Karpas-422 (cell line): Measurements from ENCODE around the gene CASK. TPM values are rescaled to one million over a fixed set of nuclear protein-coding genes. Genes with fewer than 3 reads are reported as not detected.
A peak's percentile ranks its signal among the peaks of the same experiment; 100 is the strongest.

Experiments
- DNase-seq: peaks from one replicate; pipeline ENCODE4 v3.0.0-alpha.2; 2015
- H2AFZ ChIP-seq: fragments of 200-600 bp; sonication (generic); 2 replicates; pipeline ENCODE4 v1.6.1; 2014; ENCODE audit warnings: antibody characterized with exemption, low read length, mixed read lengths
- H3K27ac ChIP-seq: fragments of 200-600 bp; sonication (generic); 2 replicates; pipeline ENCODE4 v1.5.1; 2014; ENCODE audit warnings: mild to moderate bottlenecking, low read length, moderate library complexity
- H3K27me3 ChIP-seq: fragments of 200-600 bp; sonication (generic); 2 replicates; pipeline ENCODE4 v1.6.1; 2014; ENCODE audit warnings: low read length, mixed read lengths
- H3K36me3 ChIP-seq: fragments of 200-600 bp; sonication (generic); 2 replicates; pipeline ENCODE4 v1.6.1; 2014; ENCODE audit warnings: low read length, mixed read lengths; ENCODE audit not compliant: insufficient read depth
- H3K4me1 ChIP-seq: fragments of 200-600 bp; sonication (generic); 2 replicates; pipeline ENCODE4 v1.6.1; 2014; ENCODE audit warnings: mild to moderate bottlenecking, low read length, mixed read lengths
- H3K4me2 ChIP-seq: fragments of 200-600 bp; sonication (generic); 2 replicates; pipeline ENCODE4 v1.6.1; 2014; ENCODE audit warnings: low read length, low read depth, mild to moderate bottlenecking; ENCODE audit not compliant: poor library complexity, severe bottlenecking
- H3K4me3 ChIP-seq: fragments of 200-600 bp; sonication (generic); 2 replicates; pipeline ENCODE4 v1.5.1; 2014; ENCODE audit warnings: mild to moderate bottlenecking, antibody characterized with exemption, low read length, mixed read lengths
- H3K79me2 ChIP-seq: fragments of 200-600 bp; sonication (generic); 2 replicates; pipeline ENCODE4 v1.6.1; 2014; ENCODE audit warnings: mild to moderate bottlenecking, low read length, mixed read lengths
- H3K9ac ChIP-seq: fragments of 200-600 bp; sonication (generic); 2 replicates; pipeline ENCODE4 v1.6.0; 2014; ENCODE audit warnings: low read length
- H3K9me2 ChIP-seq: fragments of 200-600 bp; sonication (generic), shearing (Covaris generic); replicated peaks from 2 replicates; pipeline ENCODE4 v1.6.0; 2014; ENCODE audit warnings: mild to moderate bottlenecking, low read length, moderate library complexity; ENCODE audit not compliant: insufficient read depth
- H3K9me3 ChIP-seq: fragments of 300-700, 200-600 bp; sonication (generic); 2 replicates; pipeline ENCODE4 v1.6.1; 2014; ENCODE audit warnings: low read length, mixed read lengths
- H4K20me1 ChIP-seq: fragments of 200-600 bp; sonication (generic); 2 replicates; pipeline ENCODE4 v1.6.1; 2014; ENCODE audit warnings: mild to moderate bottlenecking, antibody characterized with exemption, low read length, low read depth; ENCODE audit not compliant: insufficient read depth
- total RNA-seq: library from RNA; depleted of rRNA; stranded (reverse); fragments of >200 nt; shearing (Covaris generic); gene quantifications from 2 replicates; pipeline ENCODE4 v1.2.3, GENCODE V29; 2014; ENCODE audit warnings: low replicate concordance

CASK gene
- total RNA-seq, 1 experiment from 2014 or later = not detected

- no peak overlapping the region for H3K27ac ChIP-seq
- H3K27me3 ChIP-seq = no peaks in the 10 kb centered on the region
- no peak overlapping the region for H3K4me2 ChIP-seq
- no peak for DNase-seq
- peaks cover 9% of the 10 kb centered on the region for H3K9me3 ChIP-seq
- H3K79me2 ChIP-seq = no peaks in the 10 kb centered on the region
- no peaks in the 10 kb centered on the region for H3K9me2 ChIP-seq
- H2AFZ ChIP-seq = no peak overlapping the region
- H3K4me1 ChIP-seq = no peaks in the 10 kb centered on the region
- no peak overlapping the region for H3K9ac ChIP-seq
- no peaks in the 10 kb centered on the region for H4K20me1 ChIP-seq
- no peak overlapping the region for H3K4me3 ChIP-seq
- H3K36me3 ChIP-seq = no peaks in the 10 kb centered on the region
Measured at GRCh38 chrX:41952102-41952501, 28.7 kb upstream of the CASK start.

GRCh38 chrX:41946989-41947612 is 23.7 kb upstream of the CASK start:
- Histone ChIP-seq H3K4me1 (no peaks in the 10 kb centered on the region), H3K9ac (no peak overlapping the region), H3K27ac (no peak overlapping the region), H3K9me2 (no peaks in the 10 kb centered on the region), H3K79me2 (no peaks in the 10 kb centered on the region), H3K9me3 (0 out of 2 replicates have a peak, but pooled peaks cover 3% of the 10 kb centered on the region), H3K36me3 (no peaks in the 10 kb centered on the region), H4K20me1 (no peaks in the 10 kb centered on the region), H3K4me2 (no peak overlapping the region), H3K4me3 (no peak overlapping the region), H2AFZ (no peak overlapping the region), H3K27me3 (no peaks in the 10 kb centered on the region)
- DNase-seq = no peak

GRCh38 chrX:41946235-41946634 is 22.9 kb upstream of the CASK start:
- no peaks in the 10 kb centered on the region for H4K20me1 ChIP-seq
- H3K27me3 ChIP-seq = no peaks in the 10 kb centered on the region
- no peaks in the 10 kb centered on the region for H3K79me2 ChIP-seq
- peak; percentile 16 for DNase-seq
- no peaks in the 10 kb centered on the region for H3K4me1 ChIP-seq
- no peaks in the 10 kb centered on the region for H3K36me3 ChIP-seq
- H2AFZ ChIP-seq = no peak overlapping the region
- no peak overlapping the region for H3K4me3 ChIP-seq
- no peak overlapping the region for H3K27ac ChIP-seq
- 0 out of 2 replicates have a peak, but pooled peaks cover 3% of the 10 kb centered on the region for H3K9me3 ChIP-seq
- H3K4me2 ChIP-seq = no peak overlapping the region
- H3K9me2 ChIP-seq = no peaks in the 10 kb centered on the region
- no peak overlapping the region for H3K9ac ChIP-seq

- Histone ChIP-seq H3K27me3 (no peaks in the 10 kb centered on the region), H3K27ac (no peak overlapping the region)
Measured at GRCh38 chrX:41935832-41936231, 12.5 kb upstream of the CASK start.

GRCh38 chrX:41933546-41933945 is 10.2 kb upstream of the CASK start:
- Histone ChIP-seq H3K36me3 (no peaks in the 10 kb centered on the region), H4K20me1 (no peaks in the 10 kb centered on the region), H3K4me1 (no peaks in the 10 kb centered on the region), H3K27ac (no peak overlapping the region), H3K4me2 (no peak overlapping the region), H3K9ac (no peak overlapping the region), H3K4me3 (no peak overlapping the region), H3K79me2 (no peaks in the 10 kb centered on the region), H3K9me2 (no peaks in the 10 kb centered on the region), H3K27me3 (no peaks in the 10 kb centered on the region), H2AFZ (no peak overlapping the region), H3K9me3 (0 out of 2 replicates have a peak, but pooled peaks cover 6% of the 10 kb centered on the region)
- no peak for DNase-seq

More at GRCh38 chrX:41935832-41936231, 12.5 kb upstream of the CASK start:
- H3K9ac ChIP-seq = no peak overlapping the region
- no peaks in the 10 kb centered on the region for H3K36me3 ChIP-seq
- no peaks in the 10 kb centered on the region for H3K4me1 ChIP-seq
- no peak for DNase-seq
- no peak overlapping the region for H3K4me2 ChIP-seq
- no peaks in the 10 kb centered on the region; the same call in 1 of the 2 replicates for H3K9me2 ChIP-seq
- H3K79me2 ChIP-seq = no peaks in the 10 kb centered on the region
- no peaks in the 10 kb centered on the region for H4K20me1 ChIP-seq
- no peak overlapping the region for H3K4me3 ChIP-seq
- 0 out of 2 replicates have a peak, but pooled peaks cover 6% of the 10 kb centered on the region for H3K9me3 ChIP-seq
- no peak overlapping the region for H2AFZ ChIP-seq

- Histone ChIP-seq H3K4me2 (no peak overlapping the region), H3K9ac (no peak overlapping the region), H2AFZ (no peak overlapping the region), H4K20me1 (no peaks in the 10 kb centered on the region), H3K9me3 (0 out of 2 replicates have a peak, but pooled peaks cover 5% of the 10 kb centered on the region), H3K4me1 (no peaks in the 10 kb centered on the region), H3K27ac (no peak overlapping the region), H3K79me2 (no peaks in the 10 kb centered on the region), H3K36me3 (no peaks in the 10 kb centered on the region), H3K9me2 (no peaks in the 10 kb centered on the region), H3K4me3 (no peak overlapping the region), H3K27me3 (no peaks in the 10 kb centered on the region)
- no peak for DNase-seq
Measured at GRCh38 chrX:41932885-41933284, 9.5 kb upstream of the CASK start.

GRCh38 chrX:41931591-41931990 is 8.2 kb upstream of the CASK start:
- no peaks in the 10 kb centered on the region for H4K20me1 ChIP-seq
- H3K4me3 ChIP-seq = no peak overlapping the region
- no peak overlapping the region for H2AFZ ChIP-seq
- no peak overlapping the region for H3K27ac ChIP-seq
- no peaks in the 10 kb centered on the region for H3K79me2 ChIP-seq
- DNase-seq = no peak
- no peak overlapping the region for H3K4me2 ChIP-seq
- no peaks in the 10 kb centered on the region for H3K36me3 ChIP-seq
- 0 out of 2 replicates have a peak, but pooled peaks cover 2% of the 10 kb centered on the region for H3K9me3 ChIP-seq
- no peak overlapping the region for H3K9ac ChIP-seq
- no peaks in the 10 kb centered on the region for H3K4me1 ChIP-seq
- no peaks in the 10 kb centered on the region for H3K9me2 ChIP-seq
- no peaks in the 10 kb centered on the region for H3K27me3 ChIP-seq

- Histone ChIP-seq H2AFZ (no peak overlapping the region), H3K36me3 (no peaks in the 10 kb centered on the region), H3K4me1 (no peaks in the 10 kb centered on the region), H4K20me1 (no peaks in the 10 kb centered on the region), H3K9me2 (no peaks in the 10 kb centered on the region), H3K9ac (no peak overlapping the region), H3K9me3 (no peaks in the 10 kb centered on the region), H3K27me3 (no peaks in the 10 kb centered on the region), H3K27ac (no peak overlapping the region), H3K4me2 (no peak overlapping the region), H3K79me2 (no peaks in the 10 kb centered on the region), H3K4me3 (no peak overlapping the region)
- DNase-seq = no peak
Measured at GRCh38 chrX:41923978-41924683, 777 bp upstream of the CASK start.
